Subcutaneous adipose tissue (tissue), 4 donors: ENCODE measurements around the gene NUBPL. TPM values are rescaled to one million over a fixed set of nuclear protein-coding genes. Genes with fewer than 3 reads are reported as not detected.

Experiments used
- CTCF ChIP-seq: fragments of 450-650 bp; IDR thresholded peaks from one replicate; pipeline ENCODE4 v1.5.1; 2016; ENCODE audit warnings: low read depth, mild to moderate bottlenecking, control low read depth, antibody characterized with exemption, moderate library complexity
- total RNA-seq, 4 donors: library from RNA; depleted of rRNA; stranded (reverse); fragments of >200 nt; gene quantifications; one replicate each; pipeline ENCODE4 v1.1.0, GENCODE V29; 2016

NUBPL gene
- total RNA-seq, 4 donors from 2014 or later = 11.7 to 25.1 (median 12.7) TPM

- TF ChIP-seq CTCF = no peak
Measured at GRCh38 chr14:31745741-31746140, 184.5 kb downstream of the NUBPL start.

GRCh38 chr14:31746326-31746725 is 185.1 kb downstream of the NUBPL start:
- TF ChIP-seq CTCF = no peak

GRCh38 chr14:31749275-31749674 is 188.1 kb downstream of the NUBPL start:
- TF ChIP-seq CTCF = no peak

GRCh38 chr14:31752867-31753661 is 191.9 kb downstream of the NUBPL start:
- no peak for TF ChIP-seq CTCF

GRCh38 chr14:31758941-31759340 is 197.7 kb downstream of the NUBPL start:
- no peak for TF ChIP-seq CTCF

- TF ChIP-seq CTCF = no peak
Measured at GRCh38 chr14:31760277-31760676, 199.1 kb downstream of the NUBPL start.

- TF ChIP-seq CTCF = no peak
Measured at GRCh38 chr14:31761325-31761724, 200.1 kb downstream of the NUBPL start.
